A549 (cell line): ENCODE data around the gene RBL2. TPM values are rescaled to one million over a fixed set of nuclear protein-coding genes. Genes with fewer than 3 reads are reported as not detected.

Experiments used
- ATAC-seq, 2 experiments: fragments of 200-7000 bp in 1 of 2; fragments of >200 bp in 1 of 2; cut with Nextera tagmentation in 1 of 2; cut with Tn5 transposase in 1 of 2; 3 replicates each; pipeline versions ENCODE4 v1.8.0 to v1.9.1; 2018 to 2020; ENCODE audit warnings: mild to moderate bottlenecking in 1 of 2, moderate library complexity in 1 of 2
- CTCF ChIA-PET: fragments of 300-600 bp; sonication (Branson Sonifier 250); formaldehyde crosslinking; extraction: SDS; loops from one replicate; lab custom pipeline; 2021; ENCODE audit warnings: antibody characterized with exemption, inconsistent platforms; lab: Yijun Ruan, JAX
- POLR2A ChIA-PET: fragments of 350-600 bp; formaldehyde crosslinking; extraction: SDS; loops from one replicate; lab custom pipeline; 2021; ENCODE audit warnings: antibody characterized with exemption, inconsistent platforms; lab: Yijun Ruan, JAX
- DNase-seq, 2 experiments: peaks; one replicate each; pipeline versions ENCODE4 v3.0.0 to v3.0.0-alpha.2; 2011 to 2016; ENCODE audit warnings: low read depth in 1 of 2, low spot score in 1 of 2
- FAIRE-seq: peaks from 2 replicates; lab custom pipeline; 2011; peaks lifted over from hg19 to GRCh38; lab: Jason Lieb, UNC
- H3K27ac ChIP-seq, 2 experiments: fragments of >200 bp; sonication (Bioruptor Twin); formaldehyde crosslinking; 3 replicates each; pipeline ENCODE4 v1.5.1; 2016 to 2017
- H3K4me1 ChIP-seq: fragments of >200 bp; sonication (Bioruptor Twin); formaldehyde crosslinking; 3 replicates; pipeline ENCODE4 v1.6.1; 2016
- H3K4me2 ChIP-seq: fragments of >200 bp; sonication (Bioruptor Twin); formaldehyde crosslinking; 3 replicates; pipeline ENCODE4 v1.6.1; 2016
- H3K4me3 ChIP-seq: fragments of >200 bp; sonication (Bioruptor Twin); formaldehyde crosslinking; 3 replicates; pipeline ENCODE4 v1.5.1; 2016
- H3K9me3 ChIP-seq: fragments of >200 bp; sonication (Bioruptor Twin); formaldehyde crosslinking; 3 replicates; pipeline ENCODE4 v1.6.1; 2016
- CEBPB ChIP-seq, 2 experiments: fragments of >200 bp in 1 of 2; sonication (Bioruptor Twin) in 1 of 2; formaldehyde crosslinking in 1 of 2; IDR thresholded peaks; 2 replicates each; pipeline ENCODE4 v1.6.1; 2012 to 2016
- CHD2 ChIP-seq: fragments of 150-350 bp; IDR thresholded peaks from 2 replicates; pipeline ENCODE4 v1.6.1; 2014; ENCODE audit warnings: low read length; ENCODE audit not compliant: partially characterized antibody
- CHD4 ChIP-seq: fragments of 200-600 bp; sonication (generic); IDR thresholded peaks from 2 replicates; pipeline ENCODE4 v1.6.1; 2016; ENCODE audit warnings: antibody characterized with exemption, mild to moderate bottlenecking, borderline replicate concordance
- EHF ChIP-seq: fragments of 250-450 bp; sonication (Bioruptor Pico); IDR thresholded peaks from 2 replicates; pipeline ENCODE4 v1.5.0; 2020; ENCODE audit warnings: mild to moderate bottlenecking
- EP300 ChIP-seq, 2 experiments: fragments of >200 bp; sonication (Bioruptor Twin); formaldehyde crosslinking; IDR thresholded peaks; 2 replicates in 1 of 2; 3 replicates in 1 of 2; pipeline ENCODE4 v1.6.1; 2016 to 2017
- FOSL2 ChIP-seq, 2 experiments: fragments of 450-650 bp in 1 of 2; fragments of >200 bp in 1 of 2; sonication (Bioruptor Twin) in 1 of 2; formaldehyde crosslinking; IDR thresholded peaks; 2 replicates each; pipeline versions ENCODE4 v1.5.0 to v1.6.1; 2016 to 2020; ENCODE audit warnings: mild to moderate bottlenecking in 1 of 2, moderate library complexity in 1 of 2
- GATA3 ChIP-seq: IDR thresholded peaks from 2 replicates; pipeline ENCODE4 v1.6.1; 2012; ENCODE audit warnings: borderline replicate concordance
- HOXA7 ChIP-seq: fragments of 250-450 bp; sonication (Bioruptor Pico); IDR thresholded peaks from 2 replicates; pipeline ENCODE4 v1.5.0; 2020; ENCODE audit warnings: mild to moderate bottlenecking, moderate library complexity
- HOXB13 ChIP-seq: fragments of 250-450 bp; sonication (Bioruptor Pico); IDR thresholded peaks from 2 replicates; pipeline ENCODE4 v1.5.0; 2020; ENCODE audit warnings: low read depth, mild to moderate bottlenecking, moderate library complexity
- HOXB5 ChIP-seq: fragments of 250-450 bp; sonication (Bioruptor Pico); IDR thresholded peaks from 2 replicates; pipeline ENCODE4 v1.5.0; 2020; ENCODE audit warnings: mild to moderate bottlenecking, moderate library complexity
- JUN ChIP-seq, 2 experiments: fragments of >200 bp; sonication (Bioruptor Twin); formaldehyde crosslinking; IDR thresholded peaks; 2 replicates in 1 of 2; 3 replicates in 1 of 2; pipeline ENCODE4 v1.6.1; 2016 to 2017
- JUNB ChIP-seq: fragments of >200 bp; sonication (Bioruptor Twin); formaldehyde crosslinking; IDR thresholded peaks from 2 replicates; pipeline ENCODE4 v1.6.1; 2016
- KDM5A ChIP-seq: fragments of 200-600 bp; sonication (generic); IDR thresholded peaks from 2 replicates; pipeline ENCODE4 v1.6.1; 2016; ENCODE audit warnings: antibody characterized with exemption, mild to moderate bottlenecking
- MAZ ChIP-seq: fragments of 150-350 bp; IDR thresholded peaks from 2 replicates; pipeline ENCODE4 v1.6.1; 2014; ENCODE audit warnings: antibody characterized with exemption, low read depth, low read length, borderline replicate concordance
- MYC ChIP-seq: IDR thresholded peaks from 2 replicates; pipeline ENCODE4 v1.6.1; 2012; ENCODE audit warnings: mild to moderate bottlenecking, inconsistent platforms, low read length, improper control_type of control experiment, borderline replicate concordance
- NFE2L2 ChIP-seq: fragments of 150-350 bp; conservative IDR thresholded peaks from 2 replicates; pipeline ENCODE4 v1.6.1; 2014; ENCODE audit warnings: low read length
- NPAS2 ChIP-seq: fragments of 250-450 bp; sonication (Bioruptor Pico); IDR thresholded peaks from 2 replicates; pipeline ENCODE4 v1.8.0; 2022; ENCODE audit warnings: mild to moderate bottlenecking, moderate library complexity, borderline replicate concordance
- NR3C1 ChIP-seq: fragments of >200 bp; sonication (Bioruptor Twin); formaldehyde crosslinking; IDR thresholded peaks from 3 replicates; pipeline ENCODE4 v1.6.1; 2017
- POLR2A ChIP-seq: IDR thresholded peaks from 2 replicates; pipeline ENCODE4 v1.6.1; 2012; ENCODE audit warnings: mild to moderate bottlenecking, low read length
- RAD21 ChIP-seq, 2 experiments: fragments of >200 bp in 1 of 2; sonication (Bioruptor Twin) in 1 of 2; formaldehyde crosslinking in 1 of 2; IDR thresholded peaks in 1 of 2; conservative IDR thresholded peaks in 1 of 2; 2 replicates in 1 of 2; 3 replicates in 1 of 2; pipeline ENCODE4 v1.6.1; 2012 to 2018; ENCODE audit warnings: inconsistent platforms in 1 of 2
- RARB ChIP-seq: fragments of 250-450 bp; sonication (Bioruptor Pico); IDR thresholded peaks from 2 replicates; pipeline ENCODE4 v1.8.0; 2021; ENCODE audit warnings: mild to moderate bottlenecking, moderate library complexity
- RFX5 ChIP-seq: fragments of 450-650 bp; IDR thresholded peaks from 2 replicates; pipeline ENCODE4 v1.7.1; 2014; ENCODE audit warnings: antibody characterized with exemption, mild to moderate bottlenecking, moderate library complexity
- SMC3 ChIP-seq: fragments of >200 bp; sonication (Bioruptor Twin); formaldehyde crosslinking; IDR thresholded peaks from 3 replicates; pipeline ENCODE4 v1.6.1; 2018; ENCODE audit warnings: inconsistent platforms
- TFCP2L1 ChIP-seq: fragments of 250-450 bp; sonication (Bioruptor Pico); IDR thresholded peaks from 2 replicates; pipeline ENCODE4 v1.5.0; 2021; ENCODE audit warnings: mild to moderate bottlenecking
- ZC3H11A ChIP-seq: fragments of 450-650 bp; IDR thresholded peaks from 2 replicates; pipeline ENCODE4 v1.6.1; 2014; ENCODE audit warnings: antibody characterized with exemption, mild to moderate bottlenecking
- ZFP36 ChIP-seq: fragments of 450-650 bp; IDR thresholded peaks from 2 replicates; pipeline ENCODE4 v1.6.1; 2014; ENCODE audit warnings: borderline replicate concordance; ENCODE audit not compliant: partially characterized antibody
- ZSCAN20 ChIP-seq: fragments of 250-450 bp; sonication (Bioruptor Pico); IDR thresholded peaks from 2 replicates; pipeline ENCODE4 v1.8.0; 2022; ENCODE audit warnings: mild to moderate bottlenecking, moderate library complexity
- WGBS: methylation state at CpG from one replicate; pipeline ENCODE4 v1.1.6; 2017; ENCODE audit errors: missing lambda C conversion rate; 5-methylcytosine and 5-hydroxymethylcytosine counted together
- polyA plus RNA-seq, 4 experiments: library from polyadenylated mRNA; depleted of rRNA in 3 of 4; stranded (reverse); fragments of >200 nt; fragmentation: RNase III in 1 of 4; extraction: RNeasy Plus Mini Kit Qiagen cat#74134 plus additional on column Dnase treatment in 1 of 4; gene quantifications; 2 replicates in 3 of 4; 3 replicates in 1 of 4; pipeline ENCODE4 v1.2.3, GENCODE V29; 2011 to 2017
- TF ChIP-seq, protein P1 (sequence below): fragments of >200 bp; sonication (Bioruptor Twin); formaldehyde crosslinking; IDR thresholded peaks from 3 replicates; pipeline ENCODE4 v1.5.1; 2016
- TF ChIP-seq, protein P2 (sequence below): fragments of >200 bp; sonication (Bioruptor Twin); formaldehyde crosslinking; IDR thresholded peaks from 2 replicates; pipeline ENCODE4 v1.6.1; 2016

RBL2 gene
- polyA plus RNA-seq, 2 of the 4 experiments (the other 2 are of a cell fraction): 17.2 to 45.0 TPM

DNA sequence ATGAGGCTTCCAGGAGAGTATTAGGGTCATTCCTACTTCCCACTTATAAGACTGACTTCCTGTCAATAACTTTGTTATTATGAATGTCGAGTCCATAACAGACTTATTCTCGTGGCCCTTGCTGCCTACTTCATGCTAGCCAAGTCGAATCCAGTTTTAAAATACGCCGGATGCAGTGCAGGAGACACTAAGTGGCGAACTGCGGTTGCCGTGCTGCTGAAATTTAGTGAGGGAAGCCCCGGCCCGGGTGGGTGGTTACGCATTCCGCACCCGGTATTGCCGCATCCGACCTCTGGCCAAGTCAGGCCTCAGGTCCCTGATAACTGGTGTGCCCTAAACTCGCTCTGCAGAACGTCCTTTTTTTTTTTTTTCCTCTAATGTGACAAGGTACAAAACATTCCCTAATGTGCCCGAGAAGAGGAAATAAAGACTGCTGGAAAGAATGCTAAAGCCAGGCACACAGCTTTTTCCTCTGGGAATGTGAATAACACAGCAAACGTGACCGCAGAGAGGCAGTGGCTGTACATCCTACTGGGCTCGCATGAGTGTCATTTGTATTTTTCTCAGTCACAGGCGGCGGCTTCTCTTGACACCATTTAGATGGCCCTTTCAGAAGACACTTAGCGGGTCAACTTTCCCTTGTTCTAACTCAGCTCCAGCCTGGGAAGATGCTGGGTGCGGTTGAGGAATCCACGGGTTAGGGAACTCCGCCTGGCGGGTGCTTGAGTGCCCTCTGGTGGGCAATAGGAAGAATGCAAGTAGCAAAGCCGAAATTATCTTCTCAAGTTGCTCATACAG is 75.8 kb downstream of the RBL2 start:
- POLR2A ChIA-PET: no interaction called here
- FAIRE-seq: no peak
- Histone ChIP-seq H3K9me3 (no peaks in the 10 kb centered on the region), H3K27ac (no peak overlapping the region), H3K4me1 (peaks cover 14% of the 10 kb centered on the region; the same call in 2 of the 3 replicates), H3K4me3 (no peak overlapping the region), H3K4me2 (peak overlapping the region; percentile 40)
- TF ChIP-seq RARB (CRISPR knock-in tag): no peak
- no peak for TF ChIP-seq GATA3
- TF ChIP-seq SMC3: peak; percentile 69
- peak; percentile 76 to 79 for TF ChIP-seq RAD21 (conservative IDR thresholded peaks at IDR 0.05 in 1 of 2, IDR thresholded peaks at IDR 0.05 in 1 of 2)
- TF ChIP-seq JUN (IDR thresholded peaks at IDR 0.05): no peak
- TF ChIP-seq, protein P1, sequence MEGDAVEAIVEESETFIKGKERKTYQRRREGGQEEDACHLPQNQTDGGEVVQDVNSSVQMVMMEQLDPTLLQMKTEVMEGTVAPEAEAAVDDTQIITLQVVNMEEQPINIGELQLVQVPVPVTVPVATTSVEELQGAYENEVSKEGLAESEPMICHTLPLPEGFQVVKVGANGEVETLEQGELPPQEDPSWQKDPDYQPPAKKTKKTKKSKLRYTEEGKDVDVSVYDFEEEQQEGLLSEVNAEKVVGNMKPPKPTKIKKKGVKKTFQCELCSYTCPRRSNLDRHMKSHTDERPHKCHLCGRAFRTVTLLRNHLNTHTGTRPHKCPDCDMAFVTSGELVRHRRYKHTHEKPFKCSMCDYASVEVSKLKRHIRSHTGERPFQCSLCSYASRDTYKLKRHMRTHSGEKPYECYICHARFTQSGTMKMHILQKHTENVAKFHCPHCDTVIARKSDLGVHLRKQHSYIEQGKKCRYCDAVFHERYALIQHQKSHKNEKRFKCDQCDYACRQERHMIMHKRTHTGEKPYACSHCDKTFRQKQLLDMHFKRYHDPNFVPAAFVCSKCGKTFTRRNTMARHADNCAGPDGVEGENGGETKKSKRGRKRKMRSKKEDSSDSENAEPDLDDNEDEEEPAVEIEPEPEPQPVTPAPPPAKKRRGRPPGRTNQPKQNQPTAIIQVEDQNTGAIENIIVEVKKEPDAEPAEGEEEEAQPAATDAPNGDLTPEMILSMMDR: peak; percentile 86
- TF ChIP-seq EHF (CRISPR knock-in tag): no peak
- no peak for TF ChIP-seq HOXB13 (CRISPR knock-in tag)
- no peak for TF ChIP-seq MYC
- TF ChIP-seq MAZ: no peak
- TF ChIP-seq HOXB5 (CRISPR knock-in tag): no peak
- no peak for TF ChIP-seq ZSCAN20
- TF ChIP-seq ZFP36: no peak
- no peak for TF ChIP-seq NPAS2 (CRISPR knock-in tag)
- TF ChIP-seq EP300 (IDR thresholded peaks at IDR 0.05): no peak
- peak; percentile 75 to 89; a peak in 5 of 6 replicates for ATAC-seq
- peak; percentile 58 to 64 for DNase-seq
- WGBS: 53% methylated on average over 29 of the region's 29 CpGs
- CTCF ChIA-PET: interaction anchor here (0.6 to 2.0 kb wide), 9 partner anchors 9 to 455 kb away, joined by 3 to 10 read pairs (median 3); partner anchors contain the start of gene CHD9

DNA sequence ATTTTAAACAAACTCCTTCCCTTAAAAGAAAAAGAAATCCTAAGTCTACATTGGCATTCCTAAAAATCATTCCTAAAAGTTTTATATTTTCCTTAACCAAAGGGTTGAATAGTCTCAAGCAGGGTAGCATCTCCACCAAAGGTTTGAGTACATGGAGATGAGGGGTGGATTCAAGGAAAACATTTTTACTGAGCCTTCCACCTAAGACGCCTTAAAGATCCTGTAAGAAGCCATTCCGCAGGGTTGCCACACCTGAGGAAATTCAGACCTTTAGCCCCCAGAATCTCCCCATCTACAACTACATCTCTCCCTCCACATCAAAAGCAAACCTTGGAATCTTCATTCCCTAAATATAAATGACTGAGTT is 76.4 kb downstream of the RBL2 start:
- DNase-seq (no peak), FAIRE-seq (no peak), ATAC-seq (peak in 1 of 2 experiments; percentile 54; a peak in 3 of 6 replicates)
- Histone ChIP-seq H3K9me3 (no peaks in the 10 kb centered on the region), H3K27ac (no peak overlapping the region), H3K4me1 (peaks cover 14% of the 10 kb centered on the region; the same call in 2 of the 3 replicates), H3K4me3 (no peak overlapping the region), H3K4me2 (peak overlapping the region; percentile 40; the same call in 2 of the 3 replicates)
- ChIA-PET POLR2A (no interaction called here), CTCF (interaction anchor here (0.8 to 2.0 kb wide), 5 partner anchors 10 to 182 kb away, joined by 3 to 10 read pairs (median 4); no protein-coding TSS in a partner anchor)
- TF ChIP-seq NR3C1: no peak
- TF ChIP-seq JUNB: no peak
- no peak for TF ChIP-seq ZC3H11A
- TF ChIP-seq TFCP2L1: no peak
- no peak for TF ChIP-seq RFX5
- TF ChIP-seq CHD2: no peak
- WGBS: 4% methylated on average over 2 of the region's 2 CpGs

DNA sequence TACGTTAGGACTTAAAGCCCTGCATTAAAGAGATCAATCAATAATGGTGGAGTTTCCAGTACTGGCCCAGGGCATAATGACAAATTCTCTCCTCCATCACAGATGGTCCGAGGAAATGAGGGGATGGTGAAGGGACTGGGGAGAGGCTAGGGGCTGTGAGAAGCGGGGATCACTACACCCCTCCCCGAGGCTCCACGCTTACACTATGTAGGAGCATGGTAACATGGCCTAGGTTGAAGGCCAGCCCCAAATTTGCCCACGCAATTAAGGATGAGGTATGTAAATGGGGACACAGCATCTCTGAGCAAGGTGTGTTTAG is 76.8 kb downstream of the RBL2 start:
- H3K4me3 ChIP-seq: no peak overlapping the region
- ChIA-PET CTCF (interaction anchor here (1.6 kb wide), 1 partner anchor 20 kb away, joined by 5 read pairs; no protein-coding TSS in a partner anchor), POLR2A (no interaction called here)
- H3K4me1 ChIP-seq: peaks cover 14% of the 10 kb centered on the region; the same call in 2 of the 3 replicates
- H3K9me3 ChIP-seq: no peaks in the 10 kb centered on the region
- ATAC-seq (peak; percentile 27 to 62; a peak in 4 of 6 replicates), FAIRE-seq (no peak), DNase-seq (no peak)
- peak overlapping the region; percentile 40; the same call in 2 of the 3 replicates for H3K4me2 ChIP-seq
- TF ChIP-seq KDM5A (no peak), HOXB5 (CRISPR knock-in tag) (no peak), CEBPB (IDR thresholded peaks at IDR 0.05) (no peak), HOXA7 (CRISPR knock-in tag) (no peak), MAZ (no peak), GATA3 (no peak), FOSL2 (IDR thresholded peaks at IDR 0.05) (no peak), FOSL2 (CRISPR knock-in tag; IDR thresholded peaks at IDR 0.05) (no peak), NFE2L2 (no peak), CHD4 (no peak), POLR2A (no peak), EHF (CRISPR knock-in tag) (no peak)
- TF ChIP-seq, protein P2, sequence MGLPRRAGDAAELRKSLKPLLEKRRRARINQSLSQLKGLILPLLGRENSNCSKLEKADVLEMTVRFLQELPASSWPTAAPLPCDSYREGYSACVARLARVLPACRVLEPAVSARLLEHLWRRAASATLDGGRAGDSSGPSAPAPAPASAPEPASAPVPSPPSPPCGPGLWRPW: no peak
- no peak overlapping the region for H3K27ac ChIP-seq
- WGBS: 73% methylated on average over 6 of the region's 6 CpGs
